ENCODE measurements around the gene PARP3. TPM values are rescaled to one million over a fixed set of nuclear protein-coding genes. Genes with fewer than 3 reads are reported as not detected.
A peak's percentile ranks its signal among the peaks of the same experiment; 100 is the strongest.

PARP3 gene
- total and polyA plus RNA-seq, 9 of the 15 experiments (the other 6 are each of a cell fraction or from before 2014, with no cell fraction given) = 0.46 to 6.6 (median 4.5) TPM

DNA sequence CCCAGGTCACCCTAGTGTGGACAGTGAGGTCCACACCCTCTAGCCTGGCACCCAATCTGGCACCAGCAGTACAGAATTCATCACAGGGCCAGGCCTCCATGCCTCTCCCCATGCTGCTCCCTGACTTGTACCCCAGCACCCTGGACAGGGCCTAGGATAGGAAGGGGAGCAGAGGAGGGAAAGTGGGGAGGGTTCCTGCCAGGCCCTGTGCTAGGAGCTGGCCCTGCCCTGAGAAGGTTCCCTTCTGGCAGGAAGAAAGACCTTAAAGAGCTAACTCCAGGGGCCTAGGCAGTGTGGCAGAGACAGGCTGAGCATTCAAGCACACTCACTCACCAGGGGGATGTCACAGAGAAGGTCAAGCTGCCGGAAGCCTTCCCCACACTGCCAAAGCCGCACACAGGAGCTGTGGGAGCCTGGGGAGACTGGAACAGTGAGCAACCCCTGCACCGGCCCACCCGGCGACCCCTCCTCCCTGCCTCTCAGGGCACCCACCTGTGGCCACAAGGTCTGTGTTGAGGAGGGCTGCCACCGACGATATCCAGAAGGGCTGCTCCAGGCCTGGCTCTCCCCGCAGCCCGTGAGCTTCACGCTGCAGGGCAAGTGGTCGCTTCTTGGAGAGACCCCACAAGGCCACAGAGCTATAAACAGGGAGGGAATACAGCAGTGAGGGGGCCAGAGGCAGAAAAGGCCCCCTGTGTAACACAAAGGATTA is 7.9 kb upstream of the PARP3 start:
- in situ Hi-C loops (cut with MboI) = no loop called here

More for the DNA sequence above, 7.9 kb upstream of the PARP3 start:
- Histone ChIP-seq H2AFZ (ENCODE audit: low read depth, low read length) (no peak overlapping the region), H3K4me1 (replicated peaks in 1 of 2; ENCODE audit: control insufficient read depth in 2 of 2, insufficient read depth in 2 of 2, low read length in 2 of 2) (peaks cover 2 to 5% of the 10 kb centered on the region in 2 experiments; a peak in 3 of 5 replicates), H3K4me3 (no peak overlapping the region), H3K9ac (ENCODE audit: insufficient read depth in 1 of 2, low read depth in 2 of 2, low read length in 2 of 2) (no peak overlapping the region), H3K4me2 (ENCODE audit: insufficient read depth, low read length) (no peak overlapping the region), H4K20me1 (replicated peaks; ENCODE audit: control insufficient read depth, insufficient read depth, low read length) (no peaks in the 10 kb centered on the region), H3K27me3 (ENCODE audit: control insufficient read depth in 2 of 2, insufficient read depth in 2 of 2, low read length in 2 of 2) (no peaks in the 10 kb centered on the region), H3K9me3 (replicated peaks; ENCODE audit: control insufficient read depth, insufficient read depth, low read depth, low read length) (no peaks in the 10 kb centered on the region), H3K27ac (ENCODE audit: extremely low read depth, low read depth, low read length) (no peak overlapping the region), H3K9me1 (ENCODE audit: control insufficient read depth, insufficient read depth, low read length) (peaks cover 5% of the 10 kb centered on the region), H3K36me3 (ENCODE audit: control insufficient read depth, insufficient read depth, low read length) (peaks cover 63% of the 10 kb centered on the region; the same call in 2 of the 3 replicates), H3K79me2 (ENCODE audit: control insufficient read depth, insufficient read depth, low read length) (peaks cover 10% of the 10 kb centered on the region)
- CTCF ChIA-PET (ENCODE audit: low intra/inter-chr PET ratio) = no interaction called here
- no peak for TF ChIP-seq STAT5B (CRISPR knock-in tag; IDR thresholded peaks at IDR 0.05)
- TF ChIP-seq, protein P1, sequence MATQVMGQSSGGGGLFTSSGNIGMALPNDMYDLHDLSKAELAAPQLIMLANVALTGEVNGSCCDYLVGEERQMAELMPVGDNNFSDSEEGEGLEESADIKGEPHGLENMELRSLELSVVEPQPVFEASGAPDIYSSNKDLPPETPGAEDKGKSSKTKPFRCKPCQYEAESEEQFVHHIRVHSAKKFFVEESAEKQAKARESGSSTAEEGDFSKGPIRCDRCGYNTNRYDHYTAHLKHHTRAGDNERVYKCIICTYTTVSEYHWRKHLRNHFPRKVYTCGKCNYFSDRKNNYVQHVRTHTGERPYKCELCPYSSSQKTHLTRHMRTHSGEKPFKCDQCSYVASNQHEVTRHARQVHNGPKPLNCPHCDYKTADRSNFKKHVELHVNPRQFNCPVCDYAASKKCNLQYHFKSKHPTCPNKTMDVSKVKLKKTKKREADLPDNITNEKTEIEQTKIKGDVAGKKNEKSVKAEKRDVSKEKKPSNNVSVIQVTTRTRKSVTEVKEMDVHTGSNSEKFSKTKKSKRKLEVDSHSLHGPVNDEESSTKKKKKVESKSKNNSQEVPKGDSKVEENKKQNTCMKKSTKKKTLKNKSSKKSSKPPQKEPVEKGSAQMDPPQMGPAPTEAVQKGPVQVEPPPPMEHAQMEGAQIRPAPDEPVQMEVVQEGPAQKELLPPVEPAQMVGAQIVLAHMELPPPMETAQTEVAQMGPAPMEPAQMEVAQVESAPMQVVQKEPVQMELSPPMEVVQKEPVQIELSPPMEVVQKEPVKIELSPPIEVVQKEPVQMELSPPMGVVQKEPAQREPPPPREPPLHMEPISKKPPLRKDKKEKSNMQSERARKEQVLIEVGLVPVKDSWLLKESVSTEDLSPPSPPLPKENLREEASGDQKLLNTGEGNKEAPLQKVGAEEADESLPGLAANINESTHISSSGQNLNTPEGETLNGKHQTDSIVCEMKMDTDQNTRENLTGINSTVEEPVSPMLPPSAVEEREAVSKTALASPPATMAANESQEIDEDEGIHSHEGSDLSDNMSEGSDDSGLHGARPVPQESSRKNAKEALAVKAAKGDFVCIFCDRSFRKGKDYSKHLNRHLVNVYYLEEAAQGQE (IDR thresholded peaks at IDR 0.05; ENCODE audit: borderline replicate concordance) = peak; percentile 56; the same call in 1 of the 2 replicates
- TF ChIP-seq, protein P1 (CRISPR knock-in tag; IDR thresholded peaks at IDR 0.05; ENCODE audit: low read depth) = no peak
- TF ChIP-seq POLR2G (IDR thresholded peaks at IDR 0.05; ENCODE audit: low read depth, low read length) = 0 out of 2 replicates have a peak, but pooled peaks have one; percentile 5
- TF ChIP-seq RBFOX2 (IDR thresholded peaks at IDR 0.05; ENCODE audit: low read depth, low read length) = 0 out of 2 replicates have a peak, but pooled peaks have one; percentile 17
- no peak for FAIRE-seq
- no peak for DNase-seq (ENCODE audit: extremely low read depth in 1 of 4, low spot score in 3 of 4)
- no TSS peak for BruUV-seq (replicated peaks)
- intact Hi-C loops (cut with micrococcal nuclease) = no loop called here
- POLR2A ChIA-PET = interaction anchor here (0.6 kb wide), 1 partner anchor 305 kb away, joined by 3 read pairs; no protein-coding TSS in a partner anchor
- WGBS (ENCODE audit: insufficient coverage, low coverage, missing lambda C conversion rate) = 91% methylated on average over 7 of the region's 11 CpGs
- ATAC-seq = no peak
